NCI-H510A (cell line): ENCODE data around the gene CCNB3.

Source experiments
- DNase-seq: peaks from one replicate; lab custom pipeline; 2025; lab: John Stamatoyannopoulos, UW

Gene CCNB3

GRCh38 chrX:50375481-50376267 lies 171.1 kb downstream of the CCNB3 start:
- DNase-seq, result no peak

DNA sequence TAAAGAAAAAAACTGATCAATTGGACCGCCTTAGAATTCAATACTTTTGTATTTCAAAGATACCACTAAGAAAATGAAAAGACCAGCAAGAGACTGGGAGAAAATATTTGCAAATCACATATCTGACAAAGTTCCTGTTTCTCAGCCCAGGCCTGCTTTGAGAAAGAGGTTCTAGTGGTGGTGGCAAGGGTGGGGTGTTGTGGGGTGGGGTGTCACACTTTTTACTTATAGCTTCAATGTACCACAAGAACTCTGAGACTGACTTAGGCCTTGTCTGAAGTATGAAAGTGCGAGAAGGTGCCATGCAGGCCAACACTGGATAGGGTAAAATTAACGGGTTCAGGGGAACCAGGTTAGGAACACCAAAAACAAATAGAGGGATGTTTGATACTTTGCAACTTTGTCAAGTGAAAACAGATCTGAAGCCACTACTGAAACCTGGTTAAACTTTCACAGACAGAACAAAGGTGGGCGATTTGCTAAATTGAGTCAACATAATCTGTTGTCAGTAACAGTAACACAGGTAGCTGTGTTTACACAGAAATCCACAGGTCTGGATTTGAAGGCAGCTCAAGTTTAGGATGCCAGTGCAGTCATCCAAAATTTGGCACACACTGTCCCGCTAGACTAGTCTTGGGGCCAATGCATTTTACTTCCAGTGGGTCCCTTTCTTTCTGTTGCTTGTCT lies 177.3 kb downstream of the CCNB3 start:
- DNase-seq, result no peak

GRCh38 chrX:50386520-50386919 lies 182.0 kb downstream of the CCNB3 start:
- DNase-seq, result no peak

- DNase-seq, result no peak
Measured at GRCh38 chrX:50393902-50394301, 189.3 kb downstream of the CCNB3 start.
